GM19240 (cell line): ENCODE data around the gene TNFAIP8L3.

Source experiments
- DNase-seq: peaks from one replicate; pipeline ENCODE4 v3.0.0; 2011; ENCODE audit warnings: low spot score; ENCODE audit not compliant: insufficient read length

The TNFAIP8L3 gene

DNA sequence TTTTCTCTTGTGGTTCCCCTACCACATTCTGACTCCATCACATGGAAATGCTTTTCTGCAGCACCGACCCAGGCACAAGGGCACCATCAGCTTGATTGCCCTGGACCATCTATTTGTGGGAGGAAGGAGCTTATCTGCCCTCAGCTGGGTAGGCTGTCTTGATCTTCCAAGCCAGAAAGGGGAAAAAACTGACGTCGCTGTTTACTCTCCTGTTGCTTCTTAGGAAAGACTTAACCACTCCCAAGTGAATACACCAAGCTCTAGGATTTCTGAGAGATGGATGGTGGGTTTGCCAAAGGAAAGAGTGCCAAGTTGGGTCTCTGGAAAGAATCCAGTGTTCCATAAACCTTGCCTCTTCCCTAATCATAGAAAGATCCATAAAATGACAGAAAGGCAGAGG lies 4.0 kb downstream of the TNFAIP8L3 start:
- no peak for DNase-seq

DNA sequence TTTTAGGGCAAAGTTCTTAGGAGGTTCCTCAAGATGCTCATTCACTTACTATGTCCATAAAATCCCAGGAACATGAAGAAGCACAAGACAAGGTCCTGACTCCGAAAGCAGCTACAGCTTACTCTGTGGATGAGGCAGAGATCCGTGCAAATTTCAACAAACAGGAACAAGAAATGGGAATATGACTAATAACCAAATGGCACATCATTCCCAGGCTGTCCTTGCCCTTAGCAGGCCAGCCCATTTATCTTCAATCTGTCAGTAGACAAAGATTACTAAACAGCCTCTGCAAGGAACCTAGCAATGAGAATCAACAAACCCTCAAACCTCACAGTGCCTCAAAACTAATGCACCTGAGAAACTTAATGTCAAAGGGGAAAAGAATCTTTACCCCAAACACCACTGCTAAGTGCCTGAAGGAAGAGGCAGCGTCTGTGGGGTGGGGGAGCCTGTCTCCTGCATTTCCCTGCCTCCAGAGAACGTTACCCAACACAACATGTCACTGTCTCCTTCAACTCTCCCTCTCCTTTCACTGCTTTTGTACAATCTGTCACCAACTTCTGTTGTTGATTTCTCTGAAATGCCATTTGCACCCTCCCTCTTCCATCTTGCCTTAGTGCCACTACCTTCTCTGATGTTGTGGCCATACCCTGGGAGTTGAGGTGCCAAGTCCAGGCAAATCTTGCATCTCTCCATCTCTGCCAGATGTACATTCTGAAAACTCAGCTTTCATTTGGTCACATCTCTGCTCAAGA lies 4.8 kb downstream of the TNFAIP8L3 start:
- no peak for DNase-seq

DNA sequence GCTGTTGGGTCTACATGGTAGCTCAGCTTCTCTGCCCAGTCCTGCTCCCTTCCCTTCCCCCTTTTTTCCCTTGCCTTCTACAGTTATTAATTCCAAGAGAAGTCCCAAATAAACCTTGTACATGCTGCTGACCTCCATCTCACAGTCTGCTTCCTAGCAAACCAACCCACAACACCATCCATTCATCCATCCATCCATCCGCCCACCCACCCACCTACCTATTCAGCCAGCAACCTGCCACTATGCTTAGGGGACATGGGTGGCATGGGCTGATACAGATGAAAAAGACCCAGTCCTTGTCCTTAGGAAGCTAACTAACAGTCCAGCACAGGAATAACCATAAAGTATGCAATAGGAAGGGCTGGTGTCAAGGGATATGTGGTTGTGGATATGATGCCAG lies 5.7 kb downstream of the TNFAIP8L3 start:
- DNase-seq, result no peak

DNA sequence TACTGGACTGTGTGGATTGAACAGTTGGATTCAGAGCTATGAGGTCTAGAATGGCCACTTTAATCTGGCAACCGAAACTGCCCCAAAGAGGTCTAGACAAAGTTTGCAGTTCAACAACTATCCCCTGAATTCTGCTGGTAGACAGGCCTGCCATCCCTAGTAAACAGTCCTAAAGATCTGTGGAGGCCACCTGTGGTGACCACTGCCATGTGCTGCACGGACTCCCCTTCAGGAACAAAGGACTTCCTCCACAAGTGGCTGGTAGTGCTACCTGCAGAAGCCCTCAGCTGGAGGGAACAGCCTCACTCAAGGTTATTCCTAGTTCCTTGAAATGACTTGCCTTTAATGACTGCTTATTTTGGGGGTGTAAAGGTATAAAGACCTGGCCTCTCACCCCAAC lies 6.1 kb downstream of the TNFAIP8L3 start:
- DNase-seq, result no peak

DNA sequence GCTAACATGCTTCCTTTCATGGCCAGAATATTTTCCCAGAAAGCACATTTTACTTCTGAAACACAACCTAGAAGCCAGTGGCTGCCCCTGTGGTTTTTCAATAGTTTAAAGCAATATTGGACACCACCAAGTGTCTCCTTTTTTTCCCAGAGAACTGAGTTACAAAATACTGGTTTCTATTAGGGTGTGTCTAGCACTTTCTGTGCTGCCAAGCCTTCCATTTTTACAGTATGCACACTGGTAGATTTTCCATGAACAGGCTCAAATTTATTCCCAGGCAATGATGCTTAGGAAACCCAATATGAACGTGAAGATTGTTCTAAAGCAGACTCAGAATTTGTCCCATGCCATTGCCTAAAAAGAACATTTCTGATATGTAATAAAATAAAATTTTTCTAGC lies 7.2 kb downstream of the TNFAIP8L3 start:
- no peak for DNase-seq

DNA sequence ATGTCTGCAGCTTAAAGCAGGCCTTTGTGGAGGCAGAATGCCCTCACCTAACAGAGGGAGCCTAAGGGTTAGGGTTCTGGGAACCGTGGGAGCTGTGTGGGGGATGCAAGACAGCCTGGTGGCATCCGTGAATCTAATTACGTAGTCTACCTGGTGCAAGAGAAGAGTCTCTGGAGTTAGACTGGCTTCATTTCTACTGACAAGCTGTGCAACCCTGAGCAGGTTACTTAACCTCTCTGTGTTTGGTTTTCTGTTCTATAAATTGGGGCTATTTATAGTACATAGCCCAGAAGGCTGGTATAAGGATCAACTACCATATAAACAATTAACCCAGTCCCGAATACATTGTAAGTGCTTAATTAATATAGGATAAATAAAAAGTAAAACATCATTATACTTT lies 8.3 kb downstream of the TNFAIP8L3 start:
- DNase-seq, result no peak

DNA sequence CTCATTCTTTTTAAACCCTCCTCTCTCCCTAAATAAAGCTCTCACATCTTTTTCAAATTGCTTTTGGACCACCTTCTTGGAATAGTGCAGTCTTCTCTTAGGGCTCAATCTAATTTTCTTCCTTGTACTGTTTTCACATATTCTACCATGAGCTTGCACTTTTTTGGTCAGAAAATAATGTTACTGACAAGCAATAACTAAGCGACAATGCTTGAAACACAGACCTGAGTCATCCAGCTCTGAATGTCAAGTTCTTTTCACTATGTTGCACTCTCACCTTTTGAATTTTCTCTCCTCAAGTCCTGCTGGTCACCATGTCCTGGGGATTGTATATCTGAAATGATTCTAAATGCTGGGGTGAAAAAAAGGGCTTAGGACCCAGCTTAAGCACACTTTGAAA lies 8.9 kb downstream of the TNFAIP8L3 start:
- no peak for DNase-seq

DNA sequence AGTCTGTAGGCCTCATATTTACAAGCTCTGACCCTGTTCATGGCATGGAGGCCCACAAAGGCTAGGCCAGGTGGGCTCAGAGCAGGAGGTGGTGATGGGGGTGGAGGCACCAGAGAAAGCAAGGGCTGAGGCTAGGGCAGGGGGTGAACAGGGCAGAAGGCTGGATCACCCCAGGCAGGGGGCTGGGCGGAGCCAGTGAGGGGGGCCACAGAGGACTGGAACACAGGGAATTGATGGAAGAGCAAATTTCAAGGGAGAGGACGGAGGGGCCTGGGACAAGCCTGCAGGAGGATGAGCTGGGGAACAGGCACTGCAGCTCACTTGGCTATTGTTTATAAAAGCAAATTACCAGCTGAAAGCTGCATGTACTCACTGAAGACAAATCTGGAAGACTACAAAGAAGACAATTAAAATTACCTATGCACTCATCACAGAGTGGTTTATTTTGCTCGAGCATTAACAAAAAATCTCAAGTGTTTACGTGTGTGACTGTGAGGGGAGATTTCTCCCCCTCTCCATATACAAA lies 11.0 kb downstream of the TNFAIP8L3 start:
- no peak for DNase-seq

DNA sequence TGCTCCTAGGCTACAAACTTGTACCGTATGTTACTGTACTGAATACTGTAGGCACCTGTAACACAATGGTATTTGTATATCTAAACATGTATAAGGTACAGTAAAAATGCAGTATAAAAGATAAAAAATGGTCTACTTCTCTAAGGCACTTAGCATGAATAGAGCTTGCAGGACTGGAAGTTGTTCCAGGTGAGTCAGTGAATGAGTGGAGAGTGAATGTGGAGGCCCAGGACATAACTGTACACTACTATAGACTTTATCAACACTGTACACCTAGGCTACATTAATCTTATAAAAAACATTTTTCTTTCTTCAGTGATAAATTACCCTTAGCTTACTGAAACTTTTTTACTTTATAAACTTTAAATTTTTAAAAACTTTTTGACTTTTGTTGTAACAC lies 12.5 kb downstream of the TNFAIP8L3 start:
- DNase-seq, result no peak

DNA sequence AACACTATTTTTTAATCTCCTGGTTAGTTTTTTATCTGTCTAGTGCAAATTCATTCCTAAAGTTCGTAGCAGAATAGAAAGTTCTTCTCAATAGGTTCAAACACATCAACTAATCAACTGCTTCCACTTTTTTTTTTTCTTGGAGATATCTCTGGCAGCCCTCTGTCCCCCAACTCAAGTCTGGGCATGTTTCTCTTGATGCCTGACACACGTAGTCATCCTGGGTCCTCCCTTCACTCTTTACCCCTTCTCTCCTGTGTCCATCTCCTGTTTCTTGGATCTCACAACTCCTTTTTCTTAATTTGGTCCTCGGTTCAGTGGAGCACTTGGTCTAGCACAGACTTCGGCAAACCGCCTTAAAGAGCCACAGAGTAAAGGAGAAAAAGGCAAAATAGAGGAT lies 14.4 kb downstream of the TNFAIP8L3 start:
- DNase-seq, result no peak

DNA sequence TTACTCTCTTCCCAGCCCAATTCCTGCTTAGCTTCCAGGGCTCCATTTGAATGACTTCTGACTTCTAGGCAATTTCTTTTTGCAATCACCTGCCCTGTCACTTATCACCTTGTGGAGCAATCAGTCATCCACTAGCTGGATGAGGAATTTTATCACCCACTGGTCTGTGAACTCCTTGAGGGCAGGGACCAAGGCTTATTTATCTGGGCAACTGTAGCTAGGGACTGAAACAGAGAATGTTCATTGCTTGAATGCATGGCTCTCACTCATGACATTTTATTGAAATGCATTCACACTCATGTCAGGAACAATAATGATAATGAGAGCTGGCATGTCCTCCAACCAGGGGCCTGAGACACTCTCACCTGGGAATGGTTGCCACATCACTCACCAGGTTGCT lies 15.5 kb downstream of the TNFAIP8L3 start:
- no peak for DNase-seq

DNA sequence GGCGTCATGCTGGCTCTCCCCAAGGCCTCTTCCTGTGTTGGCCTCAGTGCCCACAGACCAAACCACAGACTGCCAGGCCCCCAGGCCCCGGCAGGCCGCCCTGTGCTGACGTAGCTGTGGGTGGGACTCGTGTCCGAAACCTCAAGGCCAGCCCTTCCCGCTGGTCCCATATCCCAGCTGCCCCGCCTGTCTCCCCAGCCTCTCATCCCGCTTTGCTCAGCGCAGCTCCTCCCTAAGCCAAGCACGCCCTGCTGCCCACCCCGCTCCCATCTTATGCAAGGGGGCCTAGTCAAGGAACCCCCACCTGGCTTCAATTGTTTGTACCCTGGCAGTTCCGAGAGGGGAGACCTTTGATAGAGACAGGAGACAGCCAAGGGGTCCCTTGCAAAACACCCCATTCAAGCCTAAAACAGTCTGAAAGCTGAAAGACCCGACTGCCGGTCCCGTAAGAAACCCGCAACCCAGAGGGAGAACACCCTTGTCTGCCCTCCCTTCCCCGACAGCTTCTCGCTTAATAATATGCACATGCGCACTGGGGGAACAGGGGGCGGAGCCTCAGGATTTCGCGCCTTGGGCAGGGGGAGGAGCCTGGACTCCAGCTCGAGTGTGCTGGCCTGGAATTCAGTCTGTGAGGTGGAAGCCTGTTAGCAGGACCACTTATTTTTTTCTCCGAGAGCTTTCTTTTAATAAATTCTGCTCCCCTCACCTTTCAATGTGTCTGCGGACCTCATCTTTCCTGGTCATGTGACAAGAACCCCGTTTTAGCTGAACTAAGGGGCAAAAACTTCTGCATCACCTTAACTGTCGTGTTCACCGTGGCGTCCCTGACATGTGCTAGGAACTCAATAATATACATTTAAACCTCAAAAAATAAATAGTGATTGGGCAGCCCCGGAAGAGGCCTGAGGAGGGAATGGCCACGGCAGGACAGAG lies 17.2 kb downstream of the TNFAIP8L3 start:
- peak; percentile 56 for DNase-seq

DNA sequence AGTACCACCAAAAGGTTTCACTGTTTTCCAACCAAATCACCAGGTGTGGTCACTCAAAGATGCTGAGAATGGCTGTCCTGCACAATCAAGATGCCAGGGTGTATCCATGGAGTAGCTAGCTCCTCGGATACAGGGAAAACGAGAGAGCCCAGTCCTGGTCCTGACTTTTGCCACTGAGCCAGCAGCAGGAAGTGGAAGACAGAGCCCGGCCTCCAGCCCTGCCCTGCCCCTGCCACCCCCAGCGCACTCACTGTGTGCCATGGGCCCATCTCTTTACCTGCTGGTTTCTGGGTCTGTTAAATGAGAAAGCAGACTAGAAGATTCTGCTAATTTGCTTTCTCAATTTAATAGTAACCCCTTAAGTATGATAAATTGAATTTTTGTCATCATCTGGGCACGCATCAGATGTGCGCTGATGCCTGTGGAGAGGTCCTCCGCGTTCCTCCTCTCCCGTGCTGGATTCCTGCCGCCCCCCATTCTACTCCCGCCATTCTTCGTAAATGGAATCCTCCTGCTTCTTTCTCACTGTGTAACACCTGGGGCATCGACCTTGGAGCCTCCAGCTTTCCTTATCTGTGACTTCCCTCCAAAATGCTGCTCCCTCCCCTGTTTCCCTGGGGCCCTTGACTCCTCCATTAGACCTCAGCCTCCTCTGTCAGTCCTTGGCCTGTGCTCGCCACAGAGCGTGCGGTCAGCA lies 18.0 kb downstream of the TNFAIP8L3 start:
- no peak for DNase-seq

DNA sequence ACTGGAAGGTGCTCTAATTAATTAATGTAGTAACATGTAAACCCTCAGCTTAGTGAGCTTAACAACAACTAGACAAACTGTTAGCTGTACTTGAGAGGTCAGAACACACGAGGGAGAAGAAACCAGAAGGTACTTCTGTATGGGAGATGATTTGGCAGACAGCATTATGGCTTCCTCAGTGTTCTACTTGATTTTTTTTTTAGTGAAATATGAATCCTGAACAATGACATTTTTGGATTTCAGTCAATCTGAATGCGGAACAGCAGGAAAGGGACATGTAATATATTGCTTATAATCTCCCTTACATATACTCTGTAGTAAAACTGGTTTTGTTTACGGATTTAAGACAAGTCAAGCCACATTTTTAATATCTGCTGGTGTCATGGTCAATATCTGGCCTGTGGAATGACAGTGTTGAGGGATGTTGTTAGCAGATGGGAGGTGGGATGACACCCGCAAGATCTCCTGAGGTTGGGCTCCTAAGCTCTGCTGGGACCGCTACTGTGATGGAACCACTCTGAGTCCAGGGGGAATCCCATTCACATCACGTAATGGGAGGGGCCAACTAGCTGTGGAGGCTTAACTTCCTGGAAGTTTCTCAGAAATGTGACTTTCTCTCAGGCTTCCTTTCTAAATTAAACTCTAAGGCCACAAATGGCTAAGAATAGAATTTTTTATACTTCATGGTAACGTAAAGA lies 18.7 kb downstream of the TNFAIP8L3 start:
- no peak for DNase-seq

DNA sequence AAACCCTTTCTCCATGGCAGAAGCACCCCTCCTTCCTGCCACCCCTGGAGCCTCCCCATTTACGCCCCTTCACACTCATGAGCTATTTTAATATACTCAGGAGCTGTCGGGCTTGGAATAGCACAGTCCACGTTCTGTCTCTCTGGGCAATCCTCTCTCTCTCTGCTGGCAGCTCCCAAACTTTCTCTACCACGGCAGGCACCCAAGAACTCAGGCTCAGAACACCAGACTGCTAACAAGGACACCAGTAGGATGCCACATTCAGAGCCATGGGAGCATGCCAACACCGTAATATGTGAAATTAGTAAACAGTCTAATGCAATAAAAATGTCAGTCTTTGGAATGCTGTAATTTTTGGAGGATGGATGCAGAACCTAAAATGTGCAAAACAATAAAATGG lies 19.3 kb downstream of the TNFAIP8L3 start:
- DNase-seq, result no peak

DNA sequence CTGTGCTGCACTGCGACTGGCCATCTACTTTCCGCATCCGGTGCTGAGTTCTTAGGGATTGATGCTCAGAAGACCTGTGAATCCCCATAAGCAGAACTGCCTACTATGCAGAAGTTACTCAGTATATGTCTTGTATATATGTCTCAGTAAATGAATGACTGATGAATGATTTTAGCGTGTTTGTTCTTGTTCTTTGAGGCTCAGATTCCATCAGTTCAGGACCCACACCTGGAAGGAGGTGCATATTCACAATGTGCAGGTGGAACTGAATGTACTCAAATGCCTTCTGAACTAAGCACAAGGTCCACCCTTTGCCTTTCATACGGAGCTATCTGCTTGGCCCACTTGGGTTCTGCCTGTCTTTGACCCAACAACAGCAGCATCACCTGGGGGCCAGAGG lies 19.8 kb downstream of the TNFAIP8L3 start:
- DNase-seq, result no peak

DNA sequence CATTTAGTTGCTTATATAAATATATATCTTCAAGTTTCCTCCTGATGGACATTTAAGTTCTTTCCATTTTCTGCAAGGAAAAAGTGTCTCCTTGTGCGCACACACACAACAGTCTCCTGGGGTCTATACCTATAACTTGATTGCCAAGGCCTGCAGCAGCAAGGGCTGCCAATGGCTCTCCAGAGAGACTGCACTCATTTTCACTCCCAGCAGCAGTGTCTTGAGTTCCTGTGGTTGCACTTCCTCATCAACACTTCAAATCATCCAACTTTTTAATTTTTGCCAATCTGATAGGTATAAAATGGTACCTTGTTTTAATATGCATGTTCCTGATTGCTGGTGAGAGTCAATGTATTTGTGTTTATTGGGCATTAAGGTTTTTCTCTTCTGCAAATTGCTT lies 23.1 kb downstream of the TNFAIP8L3 start:
- DNase-seq, result no peak

DNA sequence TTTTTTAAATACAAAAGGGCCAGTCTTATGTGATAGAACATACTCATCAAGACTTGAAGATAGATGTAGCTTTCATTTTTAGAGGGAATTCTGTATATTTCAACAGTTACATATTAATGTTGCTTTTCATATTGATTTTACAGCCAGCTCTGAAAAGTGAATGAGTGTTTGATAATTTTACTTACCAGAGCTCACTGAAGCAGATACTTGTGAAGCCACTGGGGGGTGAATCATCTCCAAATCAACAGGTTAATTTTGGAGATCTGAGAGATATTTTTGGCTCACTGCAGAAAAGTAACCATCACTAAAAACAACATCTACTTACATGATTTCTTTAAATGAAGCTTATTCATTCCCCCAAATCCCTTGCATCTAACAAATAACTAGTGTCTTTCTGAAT lies 24.7 kb downstream of the TNFAIP8L3 start:
- DNase-seq, result no peak

DNA sequence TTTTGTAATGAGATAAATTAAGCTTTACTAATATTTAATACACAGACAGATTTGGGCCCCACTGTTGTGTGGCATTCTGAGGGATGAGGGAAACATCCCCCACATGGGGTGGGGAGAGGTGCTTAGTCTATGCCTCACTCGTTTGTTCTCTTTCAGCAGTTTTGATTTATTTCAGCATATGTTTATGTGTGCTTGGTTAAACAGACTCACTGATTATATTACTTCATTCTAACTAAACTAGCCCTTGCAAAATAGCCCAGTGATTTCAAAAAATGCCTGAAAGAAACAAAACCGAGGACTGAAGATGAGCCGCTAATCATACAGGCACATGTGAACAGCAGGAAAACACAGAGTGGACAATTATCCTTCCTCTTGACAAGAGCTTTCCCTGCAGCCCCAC lies 27.2 kb downstream of the TNFAIP8L3 start:
- DNase-seq, result no peak

DNA sequence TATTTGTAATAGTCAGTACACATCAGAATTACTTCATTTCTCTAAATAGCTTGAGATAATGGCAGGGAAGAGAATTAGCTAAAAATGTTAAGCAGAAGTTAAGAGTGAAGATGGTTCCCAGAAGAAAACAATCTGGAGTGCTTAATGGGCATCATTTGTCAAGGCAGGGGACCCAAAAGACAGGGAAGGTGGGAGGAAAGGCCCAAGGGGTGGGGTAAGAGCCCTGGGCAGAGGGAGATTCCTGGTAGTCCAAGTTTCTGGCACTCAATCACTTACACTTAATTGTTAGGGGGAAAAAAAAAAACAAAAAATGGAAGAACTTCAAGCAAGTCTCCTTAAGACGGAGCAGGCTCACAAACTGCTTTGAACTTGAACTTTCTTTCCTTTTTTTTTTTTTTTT lies 28.9 kb downstream of the TNFAIP8L3 start:
- DNase-seq, result no peak

DNA sequence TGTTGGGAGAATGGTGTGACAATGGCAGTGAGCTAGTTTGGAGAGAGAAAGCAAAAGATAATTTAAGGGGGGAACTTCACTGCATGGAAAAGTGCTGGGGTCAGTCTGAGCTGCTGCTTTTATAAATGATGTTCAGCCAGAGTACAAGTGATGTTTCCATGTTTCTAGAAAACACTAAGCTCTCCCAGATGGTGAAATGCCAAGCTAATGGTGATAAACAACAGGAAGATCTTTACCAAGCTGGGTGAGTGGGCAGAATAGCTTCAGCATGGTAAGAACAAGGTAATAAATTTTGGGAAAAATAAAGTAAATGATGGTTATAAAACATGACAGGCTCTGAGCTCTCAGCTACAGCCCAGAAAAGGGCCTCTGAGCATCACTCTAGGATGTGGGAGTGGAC lies 29.4 kb downstream of the TNFAIP8L3 start:
- DNase-seq, result no peak
